ENCODE measurements around the gene C6orf136. TPM values are rescaled to one million over a fixed set of nuclear protein-coding genes. Genes with fewer than 3 reads are reported as not detected.

Gene C6orf136
- total and polyA plus RNA-seq, 9 of the 15 experiments (the other 6 are each of a cell fraction or from before 2014, with no cell fraction given) = 14.1 to 63.1 (median 18.4) TPM

DNA sequence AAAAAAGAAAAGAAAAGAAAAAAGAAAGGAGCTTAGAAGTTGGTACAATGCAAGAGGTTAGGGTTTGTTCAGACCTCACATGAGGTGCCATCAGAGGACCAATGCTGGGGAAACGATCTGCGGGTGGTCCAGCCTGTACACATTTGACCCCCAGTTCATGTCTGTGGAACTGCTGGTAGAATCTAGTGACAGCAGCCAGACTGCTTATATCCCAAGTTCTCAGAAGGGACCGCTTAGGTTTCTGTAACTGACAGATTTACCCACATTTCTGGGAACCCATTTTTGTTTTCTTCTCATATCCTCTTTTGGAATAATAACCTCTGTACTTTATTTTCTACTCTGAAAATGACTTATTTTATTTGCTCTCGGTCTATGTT lies 34.8 kb downstream of the C6orf136 start:
- no peaks in the 10 kb centered on the region for H3K9me3 ChIP-seq (replicated peaks; ENCODE audit: control insufficient read depth, insufficient read depth, low read depth, low read length)
- H3K4me3 ChIP-seq = peak overlapping the region; percentile 81
- peak overlapping the region; percentile 97 for H3K4me2 ChIP-seq (ENCODE audit: insufficient read depth, low read length)
- H3K27ac ChIP-seq (ENCODE audit: extremely low read depth, low read depth, low read length) = peak overlapping the region; percentile 88
- no peak overlapping the region for H2AFZ ChIP-seq (ENCODE audit: low read depth, low read length)
- 7% methylated on average over 4 of the region's 4 CpGs for WGBS (ENCODE audit: insufficient coverage, low coverage, missing lambda C conversion rate)
- H3K27me3 ChIP-seq (ENCODE audit: control insufficient read depth in 2 of 2, insufficient read depth in 2 of 2, low read length in 2 of 2) = no peaks in the 10 kb centered on the region
- intact Hi-C loops (cut with micrococcal nuclease) = loop anchor here (1.0 to 10.0 kb wide), 3 partner anchors 36 to 406 kb away; partner anchors contain the start of gene MDC1
- FAIRE-seq = no peak
- ChIA-PET CTCF (ENCODE audit: low intra/inter-chr PET ratio) (interaction anchor here (6.1 kb wide), 1 partner anchor 40 kb away, joined by 92 read pairs; the partner anchor contains the start of gene TUBB), POLR2A (interaction anchor here (0.6 to 7.0 kb wide), 11 partner anchors 9 to 274 kb away, joined by 3 to 118 read pairs (median 4); partner anchors contain the start of genes DHX16, MDC1, MRPS18B and NRM)
- H3K9me1 ChIP-seq (ENCODE audit: control insufficient read depth, insufficient read depth, low read length) = no peaks in the 10 kb centered on the region
- H3K4me1 ChIP-seq (replicated peaks in 1 of 2; ENCODE audit: control insufficient read depth in 2 of 2, insufficient read depth in 2 of 2, low read length in 2 of 2) = peaks cover 41 to 73% of the 10 kb centered on the region in 2 experiments
- DNase-seq (ENCODE audit: extremely low read depth in 1 of 4, low spot score in 3 of 4) = no peak
- in situ Hi-C loops (cut with MboI) = no loop called here
- BruUV-seq (replicated peaks) = no TSS peak
- ATAC-seq = no peak
- no peaks in the 10 kb centered on the region; the same call in 1 of the 2 replicates for H4K20me1 ChIP-seq (replicated peaks; ENCODE audit: control insufficient read depth, insufficient read depth, low read length)
- peaks cover 38% of the 10 kb centered on the region for H3K36me3 ChIP-seq (ENCODE audit: control insufficient read depth, insufficient read depth, low read length)
- peaks cover 80% of the 10 kb centered on the region for H3K79me2 ChIP-seq (ENCODE audit: control insufficient read depth, insufficient read depth, low read length)
- peak overlapping the region; percentile 76 to 81; a peak in 3 of 4 replicates for H3K9ac ChIP-seq (ENCODE audit: insufficient read depth in 1 of 2, low read depth in 2 of 2, low read length in 2 of 2)
- TF ChIP-seq, protein P1, sequence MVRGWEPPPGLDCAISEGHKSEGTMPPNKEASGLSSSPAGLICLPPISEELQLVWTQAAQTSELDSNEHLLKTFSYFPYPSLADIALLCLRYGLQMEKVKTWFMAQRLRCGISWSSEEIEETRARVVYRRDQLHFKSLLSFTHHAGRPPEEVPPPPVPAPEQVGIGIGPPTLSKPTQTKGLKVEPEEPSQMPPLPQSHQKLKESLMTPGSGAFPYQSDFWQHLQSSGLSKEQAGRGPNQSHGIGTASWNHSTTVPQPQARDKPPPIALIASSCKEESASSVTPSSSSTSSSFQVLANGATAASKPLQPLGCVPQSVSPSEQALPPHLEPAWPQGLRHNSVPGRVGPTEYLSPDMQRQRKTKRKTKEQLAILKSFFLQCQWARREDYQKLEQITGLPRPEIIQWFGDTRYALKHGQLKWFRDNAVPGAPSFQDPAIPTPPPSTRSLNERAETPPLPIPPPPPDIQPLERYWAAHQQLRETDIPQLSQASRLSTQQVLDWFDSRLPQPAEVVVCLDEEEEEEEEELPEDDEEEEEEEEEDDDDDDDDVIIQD (CRISPR knock-in tag; IDR thresholded peaks at IDR 0.05) = no peak
- TF ChIP-seq ZNF707 (CRISPR knock-in tag; conservative IDR thresholded peaks at IDR 0.05) (no peak), DNMT1 (IDR thresholded peaks at IDR 0.05) (no peak), ZZZ3 (IDR thresholded peaks at IDR 0.05) (no peak), CC2D1A (IDR thresholded peaks at IDR 0.05) (peak; percentile 87; the same call in 1 of the 2 replicates), HSF4 (CRISPR knock-in tag; IDR thresholded peaks at IDR 0.05; ENCODE audit: borderline replicate concordance) (no peak), PCBP2 (IDR thresholded peaks at IDR 0.05; ENCODE audit: low read depth, low read length, poor library complexity, severe bottlenecking) (no peak), ZNF232 (CRISPR knock-in tag; IDR thresholded peaks at IDR 0.05) (no peak), PTRF (tag; IDR thresholded peaks at IDR 0.05) (no peak), FOXK2 (conservative IDR thresholded peaks at IDR 0.05 in 1 of 2, IDR thresholded peaks at IDR 0.05 in 1 of 2; ENCODE audit: low read depth in 2 of 2) (peak in 1 of 2 experiments; percentile 41; a peak in 1 of 4 replicates), SUPT5H (IDR thresholded peaks at IDR 0.05) (no peak)
- TF ChIP-seq, protein P2, sequence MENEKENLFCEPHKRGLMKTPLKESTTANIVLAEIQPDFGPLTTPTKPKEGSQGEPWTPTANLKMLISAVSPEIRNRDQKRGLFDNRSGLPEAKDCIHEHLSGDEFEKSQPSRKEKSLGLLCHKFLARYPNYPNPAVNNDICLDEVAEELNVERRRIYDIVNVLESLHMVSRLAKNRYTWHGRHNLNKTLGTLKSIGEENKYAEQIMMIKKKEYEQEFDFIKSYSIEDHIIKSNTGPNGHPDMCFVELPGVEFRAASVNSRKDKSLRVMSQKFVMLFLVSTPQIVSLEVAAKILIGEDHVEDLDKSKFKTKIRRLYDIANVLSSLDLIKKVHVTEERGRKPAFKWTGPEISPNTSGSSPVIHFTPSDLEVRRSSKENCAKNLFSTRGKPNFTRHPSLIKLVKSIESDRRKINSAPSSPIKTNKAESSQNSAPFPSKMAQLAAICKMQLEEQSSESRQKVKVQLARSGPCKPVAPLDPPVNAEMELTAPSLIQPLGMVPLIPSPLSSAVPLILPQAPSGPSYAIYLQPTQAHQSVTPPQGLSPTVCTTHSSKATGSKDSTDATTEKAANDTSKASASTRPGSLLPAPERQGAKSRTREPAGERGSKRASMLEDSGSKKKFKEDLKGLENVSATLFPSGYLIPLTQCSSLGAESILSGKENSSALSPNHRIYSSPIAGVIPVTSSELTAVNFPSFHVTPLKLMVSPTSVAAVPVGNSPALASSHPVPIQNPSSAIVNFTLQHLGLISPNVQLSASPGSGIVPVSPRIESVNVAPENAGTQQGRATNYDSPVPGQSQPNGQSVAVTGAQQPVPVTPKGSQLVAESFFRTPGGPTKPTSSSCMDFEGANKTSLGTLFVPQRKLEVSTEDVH (IDR thresholded peaks at IDR 0.05; ENCODE audit: low read depth, partially characterized antibody) = peak; percentile 7
- TF ChIP-seq, protein P3, sequence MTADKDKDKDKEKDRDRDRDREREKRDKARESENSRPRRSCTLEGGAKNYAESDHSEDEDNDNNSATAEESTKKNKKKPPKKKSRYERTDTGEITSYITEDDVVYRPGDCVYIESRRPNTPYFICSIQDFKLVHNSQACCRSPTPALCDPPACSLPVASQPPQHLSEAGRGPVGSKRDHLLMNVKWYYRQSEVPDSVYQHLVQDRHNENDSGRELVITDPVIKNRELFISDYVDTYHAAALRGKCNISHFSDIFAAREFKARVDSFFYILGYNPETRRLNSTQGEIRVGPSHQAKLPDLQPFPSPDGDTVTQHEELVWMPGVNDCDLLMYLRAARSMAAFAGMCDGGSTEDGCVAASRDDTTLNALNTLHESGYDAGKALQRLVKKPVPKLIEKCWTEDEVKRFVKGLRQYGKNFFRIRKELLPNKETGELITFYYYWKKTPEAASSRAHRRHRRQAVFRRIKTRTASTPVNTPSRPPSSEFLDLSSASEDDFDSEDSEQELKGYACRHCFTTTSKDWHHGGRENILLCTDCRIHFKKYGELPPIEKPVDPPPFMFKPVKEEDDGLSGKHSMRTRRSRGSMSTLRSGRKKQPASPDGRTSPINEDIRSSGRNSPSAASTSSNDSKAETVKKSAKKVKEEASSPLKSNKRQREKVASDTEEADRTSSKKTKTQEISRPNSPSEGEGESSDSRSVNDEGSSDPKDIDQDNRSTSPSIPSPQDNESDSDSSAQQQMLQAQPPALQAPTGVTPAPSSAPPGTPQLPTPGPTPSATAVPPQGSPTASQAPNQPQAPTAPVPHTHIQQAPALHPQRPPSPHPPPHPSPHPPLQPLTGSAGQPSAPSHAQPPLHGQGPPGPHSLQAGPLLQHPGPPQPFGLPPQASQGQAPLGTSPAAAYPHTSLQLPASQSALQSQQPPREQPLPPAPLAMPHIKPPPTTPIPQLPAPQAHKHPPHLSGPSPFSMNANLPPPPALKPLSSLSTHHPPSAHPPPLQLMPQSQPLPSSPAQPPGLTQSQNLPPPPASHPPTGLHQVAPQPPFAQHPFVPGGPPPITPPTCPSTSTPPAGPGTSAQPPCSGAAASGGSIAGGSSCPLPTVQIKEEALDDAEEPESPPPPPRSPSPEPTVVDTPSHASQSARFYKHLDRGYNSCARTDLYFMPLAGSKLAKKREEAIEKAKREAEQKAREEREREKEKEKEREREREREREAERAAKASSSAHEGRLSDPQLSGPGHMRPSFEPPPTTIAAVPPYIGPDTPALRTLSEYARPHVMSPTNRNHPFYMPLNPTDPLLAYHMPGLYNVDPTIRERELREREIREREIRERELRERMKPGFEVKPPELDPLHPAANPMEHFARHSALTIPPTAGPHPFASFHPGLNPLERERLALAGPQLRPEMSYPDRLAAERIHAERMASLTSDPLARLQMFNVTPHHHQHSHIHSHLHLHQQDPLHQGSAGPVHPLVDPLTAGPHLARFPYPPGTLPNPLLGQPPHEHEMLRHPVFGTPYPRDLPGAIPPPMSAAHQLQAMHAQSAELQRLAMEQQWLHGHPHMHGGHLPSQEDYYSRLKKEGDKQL (CRISPR knock-in tag; IDR thresholded peaks at IDR 0.05; ENCODE audit: borderline replicate concordance) = no peak

Data from K562 (cell line).